ENCODE measurements around the gene PYGB.
"Not testable (repeated sequence)": the region's sequence is repeated elsewhere in the genome, so short reads cannot be mapped to it uniquely, and the experiment has no call there.

PYGB gene

GRCh38 chr20:25230166-25230831 is 17.6 kb upstream of the PYGB start:
- DNase-seq, result no peak

GRCh38 chr20:25233016-25233772 is 14.7 kb upstream of the PYGB start:
- peak; percentile 81 for DNase-seq

- DNase-seq, result not testable (repeated sequence)
These were observed 13.7 kb upstream of the PYGB start for GRCh38 chr20:25234009-25234849.

- no peak for DNase-seq
These were observed 11.2 kb upstream of the PYGB start for GRCh38 chr20:25236450-25237304.

GRCh38 chr20:25237610-25238318 is 10.1 kb upstream of the PYGB start:
- no peak for DNase-seq

- DNase-seq, result no peak
These were observed 9.4 kb upstream of the PYGB start for GRCh38 chr20:25238319-25239037.

- DNase-seq, result no peak
These were observed 8.2 kb upstream of the PYGB start for GRCh38 chr20:25239387-25240370.

- not testable (repeated sequence) for DNase-seq
These were observed 6.8 kb upstream of the PYGB start for GRCh38 chr20:25240851-25241658.

GRCh38 chr20:25241659-25241955 is 6.3 kb upstream of the PYGB start:
- DNase-seq, result not testable (repeated sequence)

- DNase-seq, result peak; percentile 7
These were observed 5.7 kb upstream of the PYGB start for GRCh38 chr20:25242231-25242630.

GRCh38 chr20:25243416-25243979 is 4.4 kb upstream of the PYGB start:
- DNase-seq, result no peak

GRCh38 chr20:25244976-25245375 is 2.9 kb upstream of the PYGB start:
- DNase-seq, result no peak

- no peak for DNase-seq
These were observed 2.4 kb upstream of the PYGB start for GRCh38 chr20:25245461-25245860.

- DNase-seq, result no peak
These were observed 1.5 kb upstream of the PYGB start for GRCh38 chr20:25246182-25246999.

- peak; percentile 42 for DNase-seq
These were observed 826 bp upstream of the PYGB start for GRCh38 chr20:25247000-25247517.

GRCh38 chr20:25247518-25247955 is 348 bp upstream of the PYGB start:
- DNase-seq, result no peak

GRCh38 chr20:25248786-25249172 is 894 bp downstream of the PYGB start:
- DNase-seq, result no peak

All from SHP77 treated with DMSO at 0.1 percent for 48 hours (cell line).